Activated CD4-positive, alpha-beta T cell treated with anti-CD3 and anti-CD28 coated beads, Interleukin-2, Interleukin-6, amounts not matched to agents 100 ng/mL and 50 ng/mL, durations not matched to agents 16 hours and 8 hours (primary cell): ENCODE results near the gene SCARF1.

Experiments used
- DNase-seq: peaks from one replicate; pipeline ENCODE4 v3.0.0-alpha.2; 2020

SCARF1 gene

DNA sequence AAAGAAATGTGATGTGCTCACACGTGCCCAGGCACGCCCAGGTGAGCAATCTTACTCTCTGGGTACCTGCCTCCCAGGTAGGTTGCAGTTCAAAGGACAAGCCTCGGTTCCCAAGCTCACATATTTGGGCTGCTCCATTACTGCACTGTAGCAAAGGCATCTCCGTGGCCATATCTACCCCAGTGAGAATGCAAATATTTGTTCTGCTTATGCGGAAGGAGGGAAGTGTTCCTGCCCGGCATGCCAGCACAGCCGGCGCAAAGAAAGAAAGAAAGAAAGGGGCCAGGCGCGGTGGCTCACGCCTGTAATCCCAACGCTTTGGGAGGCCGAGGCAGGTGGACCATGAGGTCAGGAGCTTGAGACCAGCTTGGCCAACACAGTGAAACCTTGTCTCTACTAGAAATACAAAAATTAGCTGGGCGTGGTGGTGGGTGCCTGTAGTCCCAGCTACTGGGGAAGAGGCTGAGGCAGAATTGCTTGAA lies 47.6 kb downstream of the SCARF1 start:
- DNase-seq = no peak

GRCh38 chr17:1593630-1593931 lies 52.0 kb downstream of the SCARF1 start:
- no peak for DNase-seq

- DNase-seq = no peak
These were observed 52.5 kb downstream of the SCARF1 start for GRCh38 chr17:1592751-1593629.

DNA sequence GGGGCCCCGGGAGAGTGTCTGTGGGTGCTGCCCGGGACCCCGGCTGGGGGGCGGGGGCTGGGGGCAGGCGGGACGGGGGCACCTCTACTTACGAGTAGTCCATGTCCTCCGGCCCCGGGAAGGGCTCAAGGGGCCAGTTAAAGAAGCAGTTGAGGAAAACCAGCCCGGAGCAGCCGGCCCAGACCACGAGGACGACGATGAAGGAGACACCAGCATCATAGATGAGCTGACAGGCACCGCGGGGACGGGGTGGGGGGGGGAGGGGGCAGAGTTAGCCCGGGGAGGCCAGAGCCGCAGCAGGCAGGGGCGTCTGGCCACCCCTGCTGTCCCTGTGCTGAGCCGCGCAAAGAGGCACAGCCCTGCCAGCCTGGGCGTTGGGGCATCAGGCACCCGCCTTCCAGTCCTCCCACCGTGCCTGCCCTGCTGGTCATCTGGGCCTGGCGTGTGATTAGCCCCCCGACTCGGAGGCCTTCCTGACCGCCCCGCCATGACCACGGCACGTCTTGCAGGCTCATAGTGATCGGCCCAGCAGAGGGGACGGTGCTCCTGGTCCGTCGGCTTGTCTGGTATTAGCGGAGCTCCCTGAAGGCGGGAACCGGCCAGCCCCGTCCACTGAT lies 54.0 kb downstream of the SCARF1 start:
- DNase-seq = no peak

DNA sequence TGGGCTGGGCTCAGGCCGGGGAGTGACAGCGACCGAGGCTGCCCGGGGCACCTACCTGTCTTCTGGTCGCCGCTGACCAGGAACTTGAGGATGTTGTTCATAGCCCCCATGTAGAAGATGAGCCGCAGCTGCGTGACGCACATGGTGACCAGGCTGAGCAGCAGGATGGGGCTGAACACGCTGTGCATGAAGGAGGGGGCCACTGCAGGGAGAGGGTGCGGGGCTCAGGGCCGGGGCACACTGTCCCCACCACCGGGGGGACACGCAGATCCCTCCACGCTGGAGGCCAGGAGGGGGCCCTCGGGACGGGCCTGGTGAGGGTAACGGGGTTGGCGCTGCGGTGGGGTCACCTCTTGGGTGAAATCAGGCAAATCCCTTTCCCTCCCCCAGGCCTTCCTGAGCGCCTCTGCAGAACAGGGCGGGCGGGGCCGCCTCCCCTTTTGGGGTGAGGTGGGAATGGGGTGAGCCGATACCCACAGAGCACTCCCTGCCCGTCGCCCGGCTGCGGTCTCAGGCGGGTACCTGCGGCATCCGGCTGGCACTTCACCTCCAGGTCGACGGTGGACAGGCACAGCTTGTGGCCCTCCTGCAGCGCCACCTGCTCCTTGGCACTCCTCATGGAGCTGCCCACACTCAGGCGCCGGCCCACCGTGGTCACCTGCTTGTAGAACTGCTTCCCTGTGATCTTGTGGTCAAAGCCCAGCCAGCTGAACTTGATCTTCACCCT lies 54.6 kb downstream of the SCARF1 start:
- DNase-seq = no peak

DNA sequence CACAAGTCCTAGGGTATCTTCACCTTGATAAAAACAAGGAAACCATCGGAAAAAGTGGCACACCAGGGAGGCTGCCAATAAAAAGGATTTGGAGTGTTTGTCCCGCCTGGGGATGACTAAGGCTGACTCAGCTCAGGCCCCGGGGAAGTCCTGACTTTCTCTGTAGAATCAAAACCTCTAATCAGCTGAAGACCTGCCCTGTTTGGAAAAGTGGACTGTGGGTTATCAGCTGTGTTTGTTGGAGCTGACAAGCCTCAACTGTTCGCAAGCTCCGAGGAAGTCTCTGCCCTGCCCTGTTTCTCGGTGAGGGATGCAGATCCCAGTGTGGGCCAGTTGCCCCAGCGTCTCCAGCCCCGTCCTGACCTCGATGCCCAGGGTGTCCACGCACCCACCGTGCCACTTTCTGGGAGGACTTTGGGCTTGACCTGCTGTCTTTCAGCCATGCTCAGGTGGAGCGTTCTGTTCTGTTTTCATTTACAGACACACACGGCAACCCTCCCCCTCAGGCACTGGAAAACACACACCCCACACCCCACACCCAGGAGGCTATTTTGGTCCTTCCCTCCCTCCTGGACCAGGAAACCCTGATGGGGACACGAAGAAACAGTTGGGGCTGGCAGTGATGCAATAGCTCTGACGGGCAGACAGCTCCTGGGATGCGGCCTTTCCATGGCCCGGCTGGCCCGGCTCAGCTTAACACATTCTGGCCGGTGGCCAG lies 55.3 kb downstream of the SCARF1 start:
- no peak for DNase-seq

DNA sequence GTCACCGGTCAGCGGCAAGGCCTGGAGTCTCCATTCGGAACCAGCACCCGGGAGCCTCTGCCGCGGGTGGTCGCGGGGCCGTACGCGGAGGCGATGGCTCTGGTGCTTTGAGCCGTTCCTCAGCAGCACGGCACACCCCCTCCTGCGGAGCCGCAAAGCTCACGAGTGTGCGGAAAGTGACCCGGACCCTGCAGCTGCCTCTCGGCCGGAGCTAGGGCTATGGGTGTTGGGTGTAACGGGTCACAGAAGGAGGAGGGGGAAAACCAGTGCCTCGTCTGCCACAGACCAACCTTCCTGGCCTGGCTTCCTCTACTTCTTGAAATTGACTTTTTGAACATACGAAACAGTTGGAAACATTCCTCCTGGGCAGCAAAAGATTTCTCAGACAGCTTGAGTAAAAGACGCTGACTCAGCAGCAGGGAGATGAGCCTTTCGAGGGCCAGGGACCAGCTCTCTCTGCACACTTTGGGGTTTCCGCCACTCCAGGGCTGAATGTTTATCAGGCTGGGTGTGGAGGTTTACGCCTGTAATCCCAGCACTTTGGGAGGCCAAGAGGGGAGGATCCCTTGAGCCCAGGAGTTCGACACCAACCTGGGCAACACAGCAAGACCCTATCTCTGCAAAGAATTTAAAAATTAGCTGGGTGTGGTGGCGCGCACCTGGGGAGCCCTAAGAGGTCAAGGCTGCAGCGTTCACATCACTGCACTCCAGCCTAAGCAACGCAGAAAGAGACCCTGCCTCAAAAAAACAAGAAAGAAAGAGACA lies 56.5 kb downstream of the SCARF1 start:
- DNase-seq = no peak

GRCh38 chr17:1584167-1584566 lies 61.4 kb downstream of the SCARF1 start:
- DNase-seq = no peak
